Measurements from ENCODE around the gene IQGAP3. TPM values are rescaled to one million over a fixed set of nuclear protein-coding genes. Genes with fewer than 3 reads are reported as not detected.

The IQGAP3 gene
- total and polyA plus RNA-seq, 2 of the 4 experiments (the other 2 are of a cell fraction) = 12.5 to 13.6 TPM

GRCh38 chr1:156593661-156593989 is 21.3 kb upstream of the IQGAP3 start:
- Histone ChIP-seq H3K18ac (ENCODE audit: low read depth, low read length) (no peak overlapping the region), H2AK9ac (replicated peaks; ENCODE audit: low read depth, low read length, poor library complexity) (no peak overlapping the region), H4K91ac (ENCODE audit: insufficient read depth, low read depth, low read length) (no peak overlapping the region), H4K8ac (ENCODE audit: low read depth in 2 of 2, low read length in 2 of 2) (no peak overlapping the region), H3K56ac (ENCODE audit: extremely low read depth, insufficient read depth, low read length) (no peak overlapping the region), H3K4me3 (ENCODE audit: insufficient read depth, low read depth, low read length) (no peak overlapping the region), H2BK20ac (ENCODE audit: low read depth, low read length) (no peak overlapping the region), H2AFZ (replicated peaks; ENCODE audit: low read length, poor library complexity) (no peak overlapping the region), H4K5ac (ENCODE audit: low read depth, low read length) (no peak overlapping the region), H3K9ac (ENCODE audit: low read depth, low read length) (no peak overlapping the region), H3K9me1 (ENCODE audit: insufficient read depth, low read length) (peaks cover 10% of the 10 kb centered on the region), H2AK5ac (ENCODE audit: low read depth, low read length) (no peak overlapping the region), H3K27me3 (ENCODE audit: control insufficient read depth, insufficient read depth, low read length) (no peaks in the 10 kb centered on the region), H3K79me1 (ENCODE audit: low read depth in 1 of 2, low read length in 2 of 2) (peaks cover 11 to 41% of the 10 kb centered on the region in 2 experiments), H3K27ac (ENCODE audit: insufficient read depth, low read length) (no peak overlapping the region), H2BK15ac (ENCODE audit: low read depth, low read length) (no peak overlapping the region), H3K4me2 (ENCODE audit: low read depth, low read length) (no peak overlapping the region), H2BK120ac (ENCODE audit: low read depth, low read length) (no peak overlapping the region), H3K9me3 (ENCODE audit: control insufficient read depth, insufficient read depth, low read length) (no peaks in the 10 kb centered on the region), H3K4me1 (ENCODE audit: control insufficient read depth, insufficient read depth, low read length) (peaks cover 3% of the 10 kb centered on the region; the same call in 1 of the 2 replicates), H3K14ac (replicated peaks; ENCODE audit: low read depth, low read length) (no peak overlapping the region), H4K20me1 (ENCODE audit: insufficient read depth, low read length) (no peaks in the 10 kb centered on the region), H2BK5ac (ENCODE audit: low read depth, low read length, poor library complexity, severe bottlenecking) (no peak overlapping the region), H3K36me3 (ENCODE audit: control insufficient read depth, insufficient read depth, low read length) (peaks cover 33% of the 10 kb centered on the region), H3K23ac (ENCODE audit: low read depth, low read length) (no peak overlapping the region), H3K4ac (ENCODE audit: low read depth, low read length) (no peak overlapping the region)
- intact Hi-C loops (cut with micrococcal nuclease) (loop anchor here (5.0 kb wide), 1 partner anchor 111 kb away; no protein-coding TSS in a partner anchor), dilution Hi-C loops (cut with HindIII; ENCODE audit: low sequenced_read_pairs, unreplicated experiment) (no loop called here), in situ Hi-C loops (cut with MboI; ENCODE audit: low sequenced_read_pairs) (no loop called here)
- DNase-seq (no peak), ATAC-seq (ENCODE audit: low read depth) (no peak)
- WGBS, 2 experiments (ENCODE audit: extremely low coverage in 2 of 2, insufficient read length in 1 of 2) = no CpG with 5 or more reads among the region's 8 CpGs
- BruUV-seq (replicated peaks) = no TSS peak
- ChIA-PET CTCF (no interaction called here), POLR2A (ENCODE audit: unreplicated experiment) (no interaction called here)
- no peak for TF ChIP-seq CEBPB (IDR thresholded peaks at IDR 0.05; ENCODE audit: low read depth, low read length)
- no peak for TF ChIP-seq MXI1 (IDR thresholded peaks at IDR 0.05; ENCODE audit: borderline replicate concordance, low read depth, low read length)
- no peak for TF ChIP-seq USF2 (IDR thresholded peaks at IDR 0.05; ENCODE audit: low read depth, low read length)
- TF ChIP-seq SMC3 (IDR thresholded peaks at IDR 0.05; ENCODE audit: low read depth, low read length) = no peak
- no peak for TF ChIP-seq NFE2L2 (IDR thresholded peaks at IDR 0.05; ENCODE audit: low read depth, low read length)
- TF ChIP-seq RCOR1 (IDR thresholded peaks at IDR 0.05; ENCODE audit: insufficient replicate concordance, low read length) = no peak
- TF ChIP-seq BHLHE40 (IDR thresholded peaks at IDR 0.05; ENCODE audit: low read depth, low read length) = no peak
- TF ChIP-seq, protein P1, sequence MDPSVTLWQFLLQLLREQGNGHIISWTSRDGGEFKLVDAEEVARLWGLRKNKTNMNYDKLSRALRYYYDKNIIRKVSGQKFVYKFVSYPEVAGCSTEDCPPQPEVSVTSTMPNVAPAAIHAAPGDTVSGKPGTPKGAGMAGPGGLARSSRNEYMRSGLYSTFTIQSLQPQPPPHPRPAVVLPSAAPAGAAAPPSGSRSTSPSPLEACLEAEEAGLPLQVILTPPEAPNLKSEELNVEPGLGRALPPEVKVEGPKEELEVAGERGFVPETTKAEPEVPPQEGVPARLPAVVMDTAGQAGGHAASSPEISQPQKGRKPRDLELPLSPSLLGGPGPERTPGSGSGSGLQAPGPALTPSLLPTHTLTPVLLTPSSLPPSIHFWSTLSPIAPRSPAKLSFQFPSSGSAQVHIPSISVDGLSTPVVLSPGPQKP (IDR thresholded peaks at IDR 0.05; ENCODE audit: borderline replicate concordance, low read depth, low read length) = no peak
- no peak for TF ChIP-seq RFX5 (IDR thresholded peaks at IDR 0.05; ENCODE audit: low read depth, low read length)
- TF ChIP-seq MAFK (IDR thresholded peaks at IDR 0.05; ENCODE audit: low read depth, low read length) = no peak
- no peak for TF ChIP-seq CTCF (conservative IDR thresholded peaks at IDR 0.05; ENCODE audit: low read depth, low read length)
- TF ChIP-seq MAZ (IDR thresholded peaks at IDR 0.05; ENCODE audit: borderline replicate concordance, low read depth, low read length) = no peak
- no peak for TF ChIP-seq CHD1 (IDR thresholded peaks at IDR 0.05; ENCODE audit: low read depth, low read length)
- no peak for TF ChIP-seq POLR2A (IDR thresholded peaks at IDR 0.05; ENCODE audit: low read depth, low read length)
- no peak for TF ChIP-seq RAD21 (IDR thresholded peaks at IDR 0.05; ENCODE audit: low read length)
- no peak for TF ChIP-seq FOS (IDR thresholded peaks at IDR 0.05; ENCODE audit: low read depth, low read length)
